ENCODE results near the gene OR9Q1.

OR9Q1 gene

GRCh38 chr11:58030653-58031052, 7.0 kb downstream of the OR9Q1 start, which contains the start of gene OR6Q1:
Gene OR6Q1 (plus strand): TSS chr11:58030953. CDS start chr11:58030953, 0 bp downstream.
- TF ChIP-seq, protein P1, sequence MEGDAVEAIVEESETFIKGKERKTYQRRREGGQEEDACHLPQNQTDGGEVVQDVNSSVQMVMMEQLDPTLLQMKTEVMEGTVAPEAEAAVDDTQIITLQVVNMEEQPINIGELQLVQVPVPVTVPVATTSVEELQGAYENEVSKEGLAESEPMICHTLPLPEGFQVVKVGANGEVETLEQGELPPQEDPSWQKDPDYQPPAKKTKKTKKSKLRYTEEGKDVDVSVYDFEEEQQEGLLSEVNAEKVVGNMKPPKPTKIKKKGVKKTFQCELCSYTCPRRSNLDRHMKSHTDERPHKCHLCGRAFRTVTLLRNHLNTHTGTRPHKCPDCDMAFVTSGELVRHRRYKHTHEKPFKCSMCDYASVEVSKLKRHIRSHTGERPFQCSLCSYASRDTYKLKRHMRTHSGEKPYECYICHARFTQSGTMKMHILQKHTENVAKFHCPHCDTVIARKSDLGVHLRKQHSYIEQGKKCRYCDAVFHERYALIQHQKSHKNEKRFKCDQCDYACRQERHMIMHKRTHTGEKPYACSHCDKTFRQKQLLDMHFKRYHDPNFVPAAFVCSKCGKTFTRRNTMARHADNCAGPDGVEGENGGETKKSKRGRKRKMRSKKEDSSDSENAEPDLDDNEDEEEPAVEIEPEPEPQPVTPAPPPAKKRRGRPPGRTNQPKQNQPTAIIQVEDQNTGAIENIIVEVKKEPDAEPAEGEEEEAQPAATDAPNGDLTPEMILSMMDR (IDR thresholded peaks at IDR 0.05; ENCODE audit: borderline replicate concordance, insufficient read depth, low read depth, low read length): no peak
- H3K4me3 ChIP-seq (ENCODE audit: low read depth, low read length): no peak within 1 kb of the TSS

GRCh38 chr11:58034471-58034870, 10.8 kb downstream of the OR9Q1 start:
- TF ChIP-seq, protein P1 (IDR thresholded peaks at IDR 0.05; ENCODE audit: borderline replicate concordance, insufficient read depth, low read depth, low read length): no peak
- no peak overlapping the region for H3K4me3 ChIP-seq (ENCODE audit: low read depth, low read length)

GRCh38 chr11:58039589-58039988, 15.9 kb downstream of the OR9Q1 start:
- H3K4me3 ChIP-seq (ENCODE audit: low read depth, low read length): no peak overlapping the region
- TF ChIP-seq, protein P1 (IDR thresholded peaks at IDR 0.05; ENCODE audit: borderline replicate concordance, insufficient read depth, low read depth, low read length): no peak

DNA sequence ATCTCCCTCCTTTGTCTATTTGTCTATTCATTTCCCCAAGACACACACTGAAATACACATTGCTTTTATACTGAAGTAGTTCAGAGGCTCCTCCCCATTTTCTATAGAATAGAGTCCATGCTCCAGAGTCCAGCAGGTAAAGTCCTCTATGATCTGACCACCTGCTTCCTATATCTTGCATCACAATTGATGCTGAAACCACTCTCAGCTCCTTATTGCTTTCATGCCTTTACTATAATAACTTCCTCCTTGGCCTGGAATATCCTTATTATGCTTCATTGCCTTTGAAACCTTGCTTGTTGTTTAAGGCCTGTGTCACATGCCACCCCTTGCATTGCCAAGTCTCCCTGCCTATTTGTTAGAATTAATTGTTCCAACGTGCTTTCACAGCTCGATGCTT, 19.7 kb downstream of the OR9Q1 start:
- no peak overlapping the region for H3K4me3 ChIP-seq (ENCODE audit: low read depth, low read length)
- TF ChIP-seq, protein P1 (IDR thresholded peaks at IDR 0.05; ENCODE audit: borderline replicate concordance, insufficient read depth, low read depth, low read length): no peak

DNA sequence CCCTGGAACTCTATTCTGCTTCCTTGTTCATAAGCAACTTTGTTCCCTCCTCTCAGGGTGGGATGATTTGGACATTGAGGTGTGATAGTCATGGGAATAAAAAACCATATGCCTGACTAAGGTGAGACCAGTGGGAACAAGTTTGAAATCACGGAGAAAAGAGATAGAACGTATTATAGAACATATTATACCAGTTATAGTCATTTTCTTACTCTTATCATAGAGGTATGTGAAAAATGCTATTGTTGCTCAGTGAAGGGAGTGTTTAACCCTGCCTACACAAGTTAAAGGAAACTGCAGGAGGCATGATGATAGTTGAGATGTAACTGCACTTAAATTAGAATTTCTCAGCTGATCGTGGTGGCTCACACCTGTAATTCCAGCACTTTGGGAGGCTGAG, 22.6 kb downstream of the OR9Q1 start:
- H3K4me3 ChIP-seq (ENCODE audit: low read depth, low read length): no peak overlapping the region
- TF ChIP-seq, protein P1 (IDR thresholded peaks at IDR 0.05; ENCODE audit: borderline replicate concordance, insufficient read depth, low read depth, low read length): no peak

- TF ChIP-seq, protein P1 (IDR thresholded peaks at IDR 0.05; ENCODE audit: borderline replicate concordance, insufficient read depth, low read depth, low read length): no peak
- no peak overlapping the region for H3K4me3 ChIP-seq (ENCODE audit: low read depth, low read length)
These were observed 24.1 kb downstream of the OR9Q1 start for GRCh38 chr11:58047818-58048217.

GRCh38 chr11:58055806-58056401, 32.2 kb downstream of the OR9Q1 start:
- TF ChIP-seq, protein P1 (IDR thresholded peaks at IDR 0.05; ENCODE audit: borderline replicate concordance, insufficient read depth, low read depth, low read length): no peak
- H3K4me3 ChIP-seq (ENCODE audit: low read depth, low read length): no peak overlapping the region

Data from GM12875 (cell line).